Stimulated activated CD4-positive, alpha-beta T cell treated with anti-CD3 and anti-CD28 coated beads, TNF-alpha, amount 100 ng/mL, for 1 hour (primary cell): ENCODE results near the gene GPR148.

Source experiments
- DNase-seq, 3 donors: peaks; one replicate each; pipeline ENCODE4 v3.0.0-alpha.2; 2020; ENCODE audit warnings: low read depth in 3 of 3, low spot score in 1 of 3

GPR148 gene

GRCh38 chr2:130768191-130768855, 39.5 kb downstream of the GPR148 start:
- no peak for DNase-seq

- DNase-seq = no peak
These were observed 40.6 kb downstream of the GPR148 start for GRCh38 chr2:130769343-130769907.

GRCh38 chr2:130776550-130776949, 47.7 kb downstream of the GPR148 start:
- no peak for DNase-seq

DNA sequence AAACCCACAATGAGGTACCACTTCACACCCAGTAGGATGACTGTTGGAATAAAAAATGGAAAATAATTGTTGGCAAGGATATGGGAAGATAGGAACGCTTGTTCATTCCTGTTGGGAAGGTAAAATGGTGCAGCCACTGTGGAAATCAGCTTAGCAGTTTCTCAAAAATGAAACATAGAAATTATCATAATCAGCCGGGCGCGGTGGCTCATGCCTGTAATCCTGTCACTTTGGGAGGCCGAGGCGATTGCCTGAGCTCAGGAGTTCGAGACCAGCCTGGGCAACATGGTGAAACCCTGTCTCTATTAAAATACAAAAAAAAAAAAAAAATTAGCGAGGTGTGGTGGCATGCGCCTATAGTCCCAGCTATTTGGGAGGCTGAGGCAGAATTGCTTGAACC, 49.9 kb downstream of the GPR148 start:
- DNase-seq = no peak
